GM18499 (cell line): ENCODE results near the gene ST7.

Source experiments
- ATAC-seq: cut with Tn5 transposase; IDR thresholded peaks from one replicate; pipeline ENCODE4 v1.9.1; 2021; ENCODE audit warnings: moderate number of reproducible peaks; ENCODE audit not compliant: insufficient read depth, unreplicated experiment

Gene ST7

GRCh38 chr7:117278040-117278439, 324.7 kb downstream of the ST7 start:
- ATAC-seq = no peak

- no peak for ATAC-seq
These were observed 325.9 kb downstream of the ST7 start for GRCh38 chr7:117279203-117279602.
